Fibroblast of the aortic adventitia (primary cell): ENCODE data around the gene ELMOD1. TPM values are rescaled to one million over a fixed set of nuclear protein-coding genes. Genes with fewer than 3 reads are reported as not detected.

Experiments
- DNase-seq: peaks from one replicate; pipeline ENCODE4 v3.0.0-alpha.2; 2010; ENCODE audit warnings: low read depth
- H3K4me3 ChIP-seq: 2 replicates; pipeline ENCODE4 v1.5.1; 2011; ENCODE audit warnings: low read depth, mild to moderate bottlenecking, control low read depth, low read length, moderate library complexity
- total RNA-seq: library from RNA; depleted of rRNA; stranded (reverse); fragments of >200 nt; gene quantifications from 2 replicates; pipeline ENCODE4 v1.2.3, GENCODE V29; 2012; ENCODE audit warnings: low replicate concordance
- TF ChIP-seq, protein P1 (sequence below): IDR thresholded peaks from 2 replicates; pipeline ENCODE4 v1.5.1; 2011; ENCODE audit warnings: mild to moderate bottlenecking, low read length, control low read depth, inconsistent platforms; ENCODE audit not compliant: insufficient read depth

Gene ELMOD1
- total RNA-seq, 1 donor, result 0.36 TPM

GRCh38 chr11:107612445-107612844 lies 21.5 kb downstream of the ELMOD1 start:
- TF ChIP-seq, protein P1, sequence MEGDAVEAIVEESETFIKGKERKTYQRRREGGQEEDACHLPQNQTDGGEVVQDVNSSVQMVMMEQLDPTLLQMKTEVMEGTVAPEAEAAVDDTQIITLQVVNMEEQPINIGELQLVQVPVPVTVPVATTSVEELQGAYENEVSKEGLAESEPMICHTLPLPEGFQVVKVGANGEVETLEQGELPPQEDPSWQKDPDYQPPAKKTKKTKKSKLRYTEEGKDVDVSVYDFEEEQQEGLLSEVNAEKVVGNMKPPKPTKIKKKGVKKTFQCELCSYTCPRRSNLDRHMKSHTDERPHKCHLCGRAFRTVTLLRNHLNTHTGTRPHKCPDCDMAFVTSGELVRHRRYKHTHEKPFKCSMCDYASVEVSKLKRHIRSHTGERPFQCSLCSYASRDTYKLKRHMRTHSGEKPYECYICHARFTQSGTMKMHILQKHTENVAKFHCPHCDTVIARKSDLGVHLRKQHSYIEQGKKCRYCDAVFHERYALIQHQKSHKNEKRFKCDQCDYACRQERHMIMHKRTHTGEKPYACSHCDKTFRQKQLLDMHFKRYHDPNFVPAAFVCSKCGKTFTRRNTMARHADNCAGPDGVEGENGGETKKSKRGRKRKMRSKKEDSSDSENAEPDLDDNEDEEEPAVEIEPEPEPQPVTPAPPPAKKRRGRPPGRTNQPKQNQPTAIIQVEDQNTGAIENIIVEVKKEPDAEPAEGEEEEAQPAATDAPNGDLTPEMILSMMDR, result no peak
- no peak overlapping the region for H3K4me3 ChIP-seq
- no peak for DNase-seq

DNA sequence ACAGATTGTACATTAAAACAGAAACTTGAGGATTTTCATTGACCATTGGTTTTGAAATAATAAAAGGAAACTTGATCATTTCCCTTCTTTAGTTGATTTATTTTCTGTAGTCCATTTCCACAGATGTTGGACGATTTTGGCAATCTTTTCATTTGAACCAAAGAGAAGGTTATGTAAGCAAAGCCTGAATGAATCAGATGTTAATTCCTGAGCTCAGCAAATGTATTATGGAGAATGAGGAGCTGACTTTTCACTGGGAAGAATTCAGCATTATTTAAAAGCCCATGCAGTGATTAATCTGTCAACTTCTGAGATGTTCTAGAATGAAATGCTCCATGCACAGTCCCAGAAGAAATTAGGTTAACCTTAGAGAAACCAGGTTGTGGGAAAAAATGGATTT lies 29.0 kb downstream of the ELMOD1 start:
- DNase-seq, result peak; percentile 42
- TF ChIP-seq, protein P1, result no peak

GRCh38 chr11:107621081-107621480 lies 30.1 kb downstream of the ELMOD1 start:
- H3K4me3 ChIP-seq, result no peak overlapping the region
- no peak for DNase-seq

More for the DNA sequence above, 29.0 kb downstream of the ELMOD1 start:
- no peak overlapping the region for H3K4me3 ChIP-seq

DNA sequence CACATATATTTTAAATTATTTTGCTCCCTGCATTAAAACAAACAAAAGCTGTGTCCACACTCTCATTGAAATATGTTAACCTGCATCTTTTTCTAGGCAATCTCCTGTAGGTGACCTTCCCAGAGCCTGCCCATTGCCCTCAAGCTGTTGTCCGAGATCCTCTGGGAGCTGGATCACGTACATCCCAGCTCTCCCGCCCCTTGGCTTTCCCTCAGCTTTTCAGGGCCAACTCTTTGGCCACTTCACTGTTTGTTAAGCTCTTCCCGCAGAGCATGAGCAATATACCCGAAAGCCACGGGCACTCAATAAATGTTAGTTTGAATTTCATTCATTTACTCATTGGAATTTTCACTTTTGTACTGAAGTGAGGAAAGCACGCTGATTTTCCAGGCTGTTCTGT lies 32.2 kb downstream of the ELMOD1 start:
- no peak overlapping the region for H3K4me3 ChIP-seq
- TF ChIP-seq, protein P1, result no peak
- peak; percentile 21 for DNase-seq

More at GRCh38 chr11:107621081-107621480, 30.1 kb downstream of the ELMOD1 start:
- TF ChIP-seq, protein P1, result no peak

- no peak overlapping the region for H3K4me3 ChIP-seq
- TF ChIP-seq, protein P1, result no peak
- DNase-seq, result no peak
Measured at GRCh38 chr11:107624983-107625684, 34.2 kb downstream of the ELMOD1 start.

GRCh38 chr11:107625685-107625989 lies 34.7 kb downstream of the ELMOD1 start:
- H3K4me3 ChIP-seq, result no peak overlapping the region
- DNase-seq, result no peak
- TF ChIP-seq, protein P1, result no peak

- TF ChIP-seq, protein P1, result no peak
- no peak overlapping the region for H3K4me3 ChIP-seq
- DNase-seq, result no peak
Measured at GRCh38 chr11:107631043-107631442, 40.1 kb downstream of the ELMOD1 start.
